ENCODE results near the gene THSD7A. TPM values are rescaled to one million over a fixed set of nuclear protein-coding genes. Genes with fewer than 3 reads are reported as not detected.
"Not testable (repeated sequence)": the region's sequence is repeated elsewhere in the genome, so short reads cannot be mapped to it uniquely, and the experiment has no call there.

THSD7A gene
- total and polyA plus RNA-seq, 5 experiments from 2014 or later: not detected

DNA sequence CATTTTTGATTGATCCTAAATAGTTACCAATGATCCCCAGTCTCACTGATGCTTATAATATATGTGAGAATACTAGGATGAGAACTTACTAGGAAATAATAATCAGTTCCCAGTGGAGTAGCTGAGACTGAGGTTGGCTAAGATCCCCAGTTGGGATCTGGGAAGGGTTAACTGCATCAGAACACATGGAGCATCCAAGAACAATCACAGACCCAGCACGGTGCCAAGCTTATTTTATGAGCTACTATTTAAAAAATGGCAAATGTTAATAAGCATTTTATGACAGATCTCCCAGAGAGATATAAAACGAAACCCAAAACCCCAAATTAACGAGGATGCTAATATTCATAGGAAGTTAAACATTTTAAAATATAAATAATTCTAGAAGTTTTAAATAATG lies 379.5 kb downstream of the THSD7A start:
- DNase-seq (no peak), ATAC-seq (no peak)
- H3K9me3 Mint-ChIP-seq: no peaks in the 10 kb centered on the region
- no peak overlapping the region for H3K27ac Mint-ChIP-seq
- no peak overlapping the region for H3K4me3 Mint-ChIP-seq
- POLR2A ChIA-PET: no interaction called here
- H3K36me3 Mint-ChIP-seq: no peaks in the 10 kb centered on the region
- no peaks in the 10 kb centered on the region for H3K4me1 Mint-ChIP-seq
- H3K27me3 Mint-ChIP-seq: no peaks in the 10 kb centered on the region

DNA sequence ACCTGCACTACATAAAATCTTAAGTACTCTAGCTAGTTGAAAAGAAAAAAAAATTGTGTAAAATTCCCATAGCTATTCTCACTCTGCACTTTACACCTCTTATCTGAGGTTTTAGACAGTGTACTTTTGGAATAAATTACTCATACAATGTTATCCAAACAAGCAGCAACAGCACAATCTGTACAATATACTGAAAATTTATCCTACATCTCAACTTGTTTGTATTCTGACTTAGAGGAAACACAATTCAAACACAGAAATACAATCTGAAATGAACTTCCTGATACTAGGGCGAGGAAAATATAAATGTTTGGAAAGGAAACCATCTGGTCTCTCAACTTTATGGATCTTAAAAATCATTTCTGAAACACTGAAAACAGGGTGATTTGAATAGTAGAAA lies 381.7 kb downstream of the THSD7A start:
- no peaks in the 10 kb centered on the region for H3K4me1 Mint-ChIP-seq
- POLR2A ChIA-PET: no interaction called here

GRCh38 chr7:11449316-11449715 lies 382.7 kb downstream of the THSD7A start:
- H3K36me3 Mint-ChIP-seq: no peaks in the 10 kb centered on the region
- ATAC-seq (no peak), DNase-seq (no peak)
- H3K27me3 Mint-ChIP-seq: no peaks in the 10 kb centered on the region
- no peak overlapping the region for H3K27ac Mint-ChIP-seq
- POLR2A ChIA-PET: no interaction called here
- H3K9me3 Mint-ChIP-seq: no peaks in the 10 kb centered on the region
- H3K4me1 Mint-ChIP-seq: no peaks in the 10 kb centered on the region
- no peak overlapping the region for H3K4me3 Mint-ChIP-seq

More for the DNA sequence above, 381.7 kb downstream of the THSD7A start:
- DNase-seq: no peak
- H3K27me3 Mint-ChIP-seq: no peaks in the 10 kb centered on the region
- no peak for ATAC-seq
- H3K9me3 Mint-ChIP-seq: no peaks in the 10 kb centered on the region
- H3K36me3 Mint-ChIP-seq: no peaks in the 10 kb centered on the region
- no peak overlapping the region for H3K27ac Mint-ChIP-seq
- H3K4me3 Mint-ChIP-seq: no peak overlapping the region

DNA sequence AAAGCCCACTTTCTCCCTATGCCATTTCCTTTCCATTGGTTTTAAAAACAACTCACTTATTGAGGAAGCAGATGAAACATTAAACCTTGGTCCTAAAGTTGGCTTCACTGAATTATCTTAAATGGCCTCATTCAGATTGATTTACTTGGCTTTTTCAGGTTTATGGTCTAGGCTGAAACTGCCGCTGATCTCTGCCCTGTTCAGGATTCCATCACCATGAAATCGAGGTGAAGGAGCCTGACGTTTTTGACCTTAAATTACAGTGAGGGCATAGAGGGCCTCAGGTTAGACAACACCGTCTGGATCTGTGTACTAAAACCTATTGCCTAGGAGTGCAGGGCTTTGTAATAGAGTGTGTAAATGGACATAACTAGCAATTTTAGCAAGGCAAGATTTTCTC lies 383.7 kb downstream of the THSD7A start:
- no peaks in the 10 kb centered on the region for H3K9me3 Mint-ChIP-seq
- H3K36me3 Mint-ChIP-seq: no peaks in the 10 kb centered on the region
- no peak overlapping the region for H3K27ac Mint-ChIP-seq
- no peak overlapping the region for H3K4me3 Mint-ChIP-seq
- H3K27me3 Mint-ChIP-seq: no peaks in the 10 kb centered on the region
- DNase-seq (no peak), ATAC-seq (no peak)
- POLR2A ChIA-PET: no interaction called here
- H3K4me1 Mint-ChIP-seq: no peaks in the 10 kb centered on the region

DNA sequence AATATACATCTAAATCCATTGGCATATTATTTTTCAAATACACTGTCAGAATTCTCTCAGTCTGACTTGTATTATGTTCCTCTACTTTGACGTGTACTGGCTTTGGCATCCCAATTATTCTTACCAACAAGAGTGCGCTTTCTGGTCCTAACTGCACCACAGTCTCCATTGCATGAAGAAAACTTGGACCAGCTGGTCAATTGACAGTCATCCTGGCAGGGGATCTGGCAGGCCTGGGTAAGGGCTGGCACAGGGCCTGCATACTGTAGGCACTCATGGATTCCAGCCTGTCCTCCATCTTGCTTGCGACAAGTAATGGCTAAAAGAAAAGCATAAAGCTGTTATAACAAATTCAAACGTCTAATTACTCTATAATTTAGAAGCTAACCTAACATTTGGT lies 384.9 kb downstream of the THSD7A start:
- no peak for ATAC-seq
- no peaks in the 10 kb centered on the region for H3K27me3 Mint-ChIP-seq
- POLR2A ChIA-PET: no interaction called here
- H3K4me1 Mint-ChIP-seq: no peaks in the 10 kb centered on the region
- no peaks in the 10 kb centered on the region for H3K9me3 Mint-ChIP-seq
- DNase-seq: no peak
- H3K4me3 Mint-ChIP-seq: no peak overlapping the region
- H3K36me3 Mint-ChIP-seq: no peaks in the 10 kb centered on the region
- H3K27ac Mint-ChIP-seq: no peak overlapping the region

GRCh38 chr7:11443934-11444333 lies 388.1 kb downstream of the THSD7A start:
- H3K27ac Mint-ChIP-seq, H3K27me3 Mint-ChIP-seq, H3K36me3 Mint-ChIP-seq, POLR2A ChIA-PET, H3K4me3 Mint-ChIP-seq, DNase-seq, H3K9me3 Mint-ChIP-seq, H3K4me1 Mint-ChIP-seq, ATAC-seq: not testable (repeated sequence)

- no peak overlapping the region for H3K4me3 Mint-ChIP-seq
- ATAC-seq (no peak), DNase-seq (no peak)
- no peak overlapping the region for H3K27ac Mint-ChIP-seq
- H3K4me1 Mint-ChIP-seq: no peaks in the 10 kb centered on the region
- peaks cover 0 to 3% (median 0%) of the 10 kb centered on the region in 9 donors for H3K9me3 Mint-ChIP-seq
- no peaks in the 10 kb centered on the region for H3K36me3 Mint-ChIP-seq
- POLR2A ChIA-PET: no interaction called here
- peaks cover 0 to 3% (median 0%) of the 10 kb centered on the region in 5 donors for H3K27me3 Mint-ChIP-seq
These were observed 394.0 kb downstream of the THSD7A start for GRCh38 chr7:11437994-11438393.

DNA sequence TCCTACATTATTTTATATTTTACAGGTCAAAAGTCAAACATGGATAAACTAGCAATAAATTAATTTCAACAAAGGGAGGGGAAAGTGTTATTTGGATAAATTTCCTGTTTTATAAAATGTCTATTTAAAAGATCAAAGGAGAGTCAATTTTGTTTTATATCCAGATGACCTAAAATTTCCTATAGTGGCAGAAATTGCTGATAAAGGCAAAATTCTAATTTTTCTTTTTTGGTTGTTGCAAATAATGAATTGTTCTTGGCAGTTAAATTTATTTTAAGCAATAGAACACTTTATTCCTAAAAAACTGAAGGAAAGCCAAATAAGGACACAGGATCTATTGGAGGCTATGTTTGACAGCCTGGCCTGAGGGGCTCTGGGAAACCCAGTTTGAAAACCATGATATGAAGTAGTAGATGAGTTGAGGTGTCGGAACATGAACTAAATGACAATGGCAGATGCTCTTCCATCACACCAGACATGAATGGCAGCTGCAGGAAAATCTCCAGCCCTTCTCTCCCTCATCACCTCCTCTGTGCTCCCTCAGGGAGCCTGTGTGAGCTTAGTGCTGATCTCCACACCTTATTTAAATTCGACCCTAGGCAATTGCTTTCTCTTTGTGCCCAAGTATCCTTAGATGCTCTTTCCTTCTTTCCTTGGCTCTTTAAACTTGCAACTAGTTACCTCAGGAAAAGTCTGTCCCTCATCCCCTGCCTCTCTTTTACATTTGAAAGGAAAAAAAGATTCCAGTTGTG lies 395.0 kb downstream of the THSD7A start:
- Mint-ChIP-seq H3K27me3 (peaks cover 0 to 3% (median 0%) of the 10 kb centered on the region in 5 donors), H3K36me3 (no peaks in the 10 kb centered on the region), H3K9me3 (peaks cover 0 to 3% (median 0%) of the 10 kb centered on the region in 9 donors), H3K4me1 (no peaks in the 10 kb centered on the region), H3K4me3 (no peak overlapping the region), H3K27ac (no peak overlapping the region)
- no peak for DNase-seq
- ATAC-seq: no peak
- POLR2A ChIA-PET: no interaction called here

GRCh38 chr7:11436316-11436715 lies 395.7 kb downstream of the THSD7A start:
- H3K36me3 Mint-ChIP-seq: no peaks in the 10 kb centered on the region
- H3K27me3 Mint-ChIP-seq: peaks cover 0 to 3% (median 0%) of the 10 kb centered on the region in 5 donors
- H3K27ac Mint-ChIP-seq: no peak overlapping the region
- no peak overlapping the region for H3K4me3 Mint-ChIP-seq
- ATAC-seq (no peak), DNase-seq (no peak)
- no peaks in the 10 kb centered on the region for H3K4me1 Mint-ChIP-seq
- H3K9me3 Mint-ChIP-seq: no peaks in the 10 kb centered on the region
- POLR2A ChIA-PET: no interaction called here

GRCh38 chr7:11434366-11434765 lies 397.6 kb downstream of the THSD7A start:
- H3K36me3 Mint-ChIP-seq: no peaks in the 10 kb centered on the region
- H3K27me3 Mint-ChIP-seq: peaks cover 0 to 2% (median 0%) of the 10 kb centered on the region in 5 donors
- peaks cover 0 to 4% (median 0%) of the 10 kb centered on the region in 4 donors for H3K4me1 Mint-ChIP-seq
- POLR2A ChIA-PET: no interaction called here
- no peak overlapping the region for H3K27ac Mint-ChIP-seq
- H3K4me3 Mint-ChIP-seq: no peak overlapping the region
- DNase-seq (no peak), ATAC-seq (no peak)
- no peaks in the 10 kb centered on the region for H3K9me3 Mint-ChIP-seq

DNA sequence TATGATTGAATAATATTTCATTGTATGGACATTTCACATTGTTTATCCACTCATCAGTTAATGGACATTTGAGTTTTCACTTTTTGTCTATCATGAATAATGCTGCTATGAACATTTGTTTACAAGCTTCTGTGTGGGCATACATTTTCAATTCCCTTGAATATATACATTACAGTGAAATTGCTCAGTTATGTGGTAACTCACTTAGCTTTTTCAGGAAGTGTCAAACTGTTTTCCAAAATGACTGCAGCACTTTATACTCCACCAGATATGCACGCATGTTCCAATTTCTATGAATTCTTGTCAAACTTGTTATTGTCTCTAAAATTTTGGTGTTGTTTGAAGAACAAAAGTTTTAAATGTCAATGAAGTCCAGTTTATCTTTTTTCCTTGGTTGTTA lies 401.2 kb downstream of the THSD7A start:
- Mint-ChIP-seq H3K36me3 (no peaks in the 10 kb centered on the region), H3K4me3 (no peak overlapping the region), H3K9me3 (no peaks in the 10 kb centered on the region), H3K4me1 (peaks cover 0 to 4% (median 0%) of the 10 kb centered on the region in 4 donors), H3K27ac (no peak overlapping the region), H3K27me3 (peaks cover 0 to 2% (median 0%) of the 10 kb centered on the region in 5 donors)
- ATAC-seq (no peak), DNase-seq (no peak)
- POLR2A ChIA-PET: no interaction called here

- Mint-ChIP-seq H3K36me3 (no peaks in the 10 kb centered on the region), H3K27me3 (peaks cover 0 to under 1% (median 0%) of the 10 kb centered on the region in 5 donors), H3K4me1 (peaks cover 0 to 4% (median 0%) of the 10 kb centered on the region in 4 donors), H3K9me3 (no peaks in the 10 kb centered on the region), H3K4me3 (no peak overlapping the region), H3K27ac (no peak overlapping the region)
- ATAC-seq (no peak), DNase-seq (no peak)
- POLR2A ChIA-PET: no interaction called here
These were observed 401.9 kb downstream of the THSD7A start for GRCh38 chr7:11430112-11430511.

GRCh38 chr7:11428877-11429581 lies 403.0 kb downstream of the THSD7A start:
- Mint-ChIP-seq H3K9me3 (no peaks in the 10 kb centered on the region), H3K4me1 (peaks cover 0 to 4% (median 0%) of the 10 kb centered on the region in 4 donors), H3K36me3 (no peaks in the 10 kb centered on the region), H3K4me3 (no peak overlapping the region), H3K27ac (no peak overlapping the region), H3K27me3 (no peaks in the 10 kb centered on the region)
- DNase-seq (no peak), ATAC-seq (no peak)
- POLR2A ChIA-PET: no interaction called here
